Fibroblast of the conjunctiva (primary cell): Measurements from ENCODE around the gene WHRN.

Source experiments
- DNase-seq: peaks from one replicate; pipeline ENCODE4 v3.0.0-alpha.2; 2010; ENCODE audit warnings: low read depth

WHRN gene

GRCh38 chr9:114505187-114506081 is at the start of gene WHRN:
WHRN (minus strand) TSS chr9:114505473; CDS start chr9:114504801, 672 bp downstream.
- peak; percentile 76 for DNase-seq

GRCh38 chr9:114553202-114553601 is 47.9 kb upstream of the WHRN start:
- no peak for DNase-seq

- no peak for DNase-seq
Observed at GRCh38 chr9:114552706-114553105, 47.4 kb upstream of the WHRN start.

GRCh38 chr9:114551750-114552685 is 46.7 kb upstream of the WHRN start:
- DNase-seq: peak; percentile 94

GRCh38 chr9:114549697-114550330 is 44.5 kb upstream of the WHRN start:
- DNase-seq: no peak

GRCh38 chr9:114546851-114547250 is 41.6 kb upstream of the WHRN start:
- DNase-seq: no peak

- no peak for DNase-seq
Observed at GRCh38 chr9:114545055-114545454, 39.8 kb upstream of the WHRN start.

- DNase-seq: no peak
Observed at GRCh38 chr9:114539701-114540380, 34.6 kb upstream of the WHRN start.

GRCh38 chr9:114538241-114538640 is 33.0 kb upstream of the WHRN start:
- no peak for DNase-seq

- no peak for DNase-seq
Observed at GRCh38 chr9:114532561-114533237, 27.4 kb upstream of the WHRN start.

GRCh38 chr9:114529285-114529684 is 24.0 kb upstream of the WHRN start:
- no peak for DNase-seq

GRCh38 chr9:114526807-114527206 is 21.5 kb upstream of the WHRN start:
- no peak for DNase-seq

- DNase-seq: no peak
Observed at GRCh38 chr9:114525513-114525912, 20.2 kb upstream of the WHRN start.

GRCh38 chr9:114524247-114524681 is 19.0 kb upstream of the WHRN start:
- no peak for DNase-seq

GRCh38 chr9:114522847-114523246 is 17.6 kb upstream of the WHRN start:
- DNase-seq: no peak

GRCh38 chr9:114522286-114522685 is 17.0 kb upstream of the WHRN start:
- DNase-seq: no peak

- no peak for DNase-seq
Observed at GRCh38 chr9:114521846-114522245, 16.6 kb upstream of the WHRN start.

GRCh38 chr9:114518599-114519022 is 13.3 kb upstream of the WHRN start:
- DNase-seq: no peak

GRCh38 chr9:114518120-114518519 is 12.8 kb upstream of the WHRN start:
- no peak for DNase-seq

- DNase-seq: no peak
Observed at GRCh38 chr9:114516913-114517312, 11.6 kb upstream of the WHRN start.

GRCh38 chr9:114515528-114515927 is 10.3 kb upstream of the WHRN start:
- no peak for DNase-seq
